SIG-M5 treated with dmso at 0.1 percent for 504 hours (cell line): ENCODE data around the gene PRG3.

Experiments
- DNase-seq: peaks from one replicate; lab custom pipeline; 2025; ENCODE audit not compliant: unreplicated experiment; lab: John Stamatoyannopoulos, UW

Gene PRG3

GRCh38 chr11:57391539-57391938, 10.6 kb upstream of the PRG3 start:
- no peak for DNase-seq

DNA sequence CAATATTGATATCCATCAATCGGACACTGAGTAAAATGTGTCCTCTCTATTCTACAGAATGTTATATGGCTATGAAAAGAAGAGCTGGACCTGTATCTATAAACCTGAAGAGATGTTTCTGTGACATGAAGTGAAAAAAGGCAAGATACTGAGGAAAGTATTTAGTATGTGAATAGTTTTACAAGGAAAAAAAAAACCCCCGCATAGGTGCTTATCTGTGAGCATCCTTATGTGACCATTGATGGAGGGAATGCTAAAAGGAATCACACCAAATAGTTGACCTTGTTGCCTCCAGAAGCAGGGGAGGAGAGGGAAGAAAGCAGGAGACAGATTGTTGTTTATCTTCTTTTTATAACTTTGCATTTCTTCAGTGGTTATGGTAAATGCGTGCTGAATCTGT, 10.2 kb upstream of the PRG3 start:
- DNase-seq = no peak

DNA sequence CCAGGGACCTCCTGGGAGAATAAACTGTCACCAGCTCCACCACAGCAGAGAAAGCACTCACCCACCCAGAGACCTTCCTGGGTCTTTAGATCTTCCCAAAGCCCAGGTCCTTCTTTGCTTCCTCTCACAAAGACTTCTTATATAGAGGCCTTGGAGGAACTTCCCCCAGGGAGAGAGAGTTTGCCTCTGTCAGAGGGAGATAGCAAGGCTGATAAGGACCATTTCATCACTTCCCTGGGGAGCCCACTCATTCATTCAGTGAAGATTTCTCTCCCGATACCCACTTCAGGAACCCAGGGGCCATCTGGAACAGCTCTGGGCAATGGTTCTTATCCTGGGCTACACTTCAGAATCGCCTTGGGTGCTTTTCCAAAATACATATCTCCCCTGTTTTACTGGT, 9.6 kb upstream of the PRG3 start, which contains the start of gene PRG2:
TSS of gene PRG2 (minus strand) at position 116 of the 400 bp plus-strand sequence. CDS start 706 bp downstream, outside the sequence.
- no peak for DNase-seq

DNA sequence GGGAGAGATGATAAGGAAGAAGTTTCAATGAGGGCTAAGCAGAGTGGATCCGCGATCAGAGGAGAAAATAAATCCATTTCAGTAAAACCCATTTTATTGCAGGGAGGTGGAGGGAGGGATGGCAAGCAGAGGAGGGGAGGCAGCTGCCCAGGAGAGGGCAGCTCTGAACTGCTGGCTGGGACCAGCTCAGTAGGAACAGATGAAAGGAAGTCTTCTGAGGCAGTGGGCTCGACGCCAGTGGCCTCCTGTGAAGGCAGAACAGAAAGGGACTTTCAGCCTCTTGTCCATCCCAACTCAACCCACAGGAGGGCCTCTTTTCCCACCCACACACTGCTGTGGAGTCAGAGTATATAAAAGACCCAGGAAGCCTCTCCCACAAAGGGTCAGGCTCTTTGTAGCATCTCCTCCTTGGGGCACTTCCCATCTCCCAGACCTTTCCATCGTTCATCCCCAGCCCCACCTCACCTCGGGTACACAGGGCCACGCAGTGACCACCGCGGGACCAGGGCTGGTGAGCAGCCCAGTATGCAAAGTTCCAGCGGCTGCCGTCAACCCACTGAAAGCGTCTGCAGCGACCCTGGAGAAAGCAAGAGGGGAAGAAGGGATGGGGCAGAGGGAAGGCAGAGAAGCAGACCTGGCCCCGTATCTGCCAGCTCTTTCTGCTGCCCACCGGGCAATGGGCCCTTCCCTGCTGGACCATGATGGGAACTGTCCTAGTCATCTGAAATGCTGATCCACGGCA, 6.5 kb upstream of the PRG3 start:
- DNase-seq = no peak

GRCh38 chr11:57386178-57386940, 5.4 kb upstream of the PRG3 start:
- DNase-seq = no peak

- no peak for DNase-seq
Measured at GRCh38 chr11:57379732-57380131, 1.2 kb downstream of the PRG3 start.

- no peak for DNase-seq
Measured at GRCh38 chr11:57378186-57378585, 2.8 kb downstream of the PRG3 start.

DNA sequence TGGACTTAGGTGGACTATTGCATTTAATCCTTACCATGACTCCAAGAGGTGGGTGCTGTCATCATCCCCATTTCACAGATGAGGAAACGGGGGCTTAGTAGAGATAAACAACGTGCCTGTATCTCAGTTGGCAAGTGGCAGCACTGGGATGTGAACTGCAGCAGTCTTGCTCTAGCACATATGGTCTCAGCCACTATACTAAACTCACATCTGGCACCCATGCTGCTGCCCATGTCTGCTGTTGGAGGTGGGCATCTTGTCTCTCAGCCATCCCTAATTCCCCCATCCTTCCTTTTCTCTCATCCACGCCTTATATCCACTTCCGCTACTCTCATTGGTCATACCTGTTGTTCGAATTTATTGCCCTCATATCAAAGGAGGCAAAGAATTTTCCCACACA, 3.8 kb downstream of the PRG3 start:
- no peak for DNase-seq

DNA sequence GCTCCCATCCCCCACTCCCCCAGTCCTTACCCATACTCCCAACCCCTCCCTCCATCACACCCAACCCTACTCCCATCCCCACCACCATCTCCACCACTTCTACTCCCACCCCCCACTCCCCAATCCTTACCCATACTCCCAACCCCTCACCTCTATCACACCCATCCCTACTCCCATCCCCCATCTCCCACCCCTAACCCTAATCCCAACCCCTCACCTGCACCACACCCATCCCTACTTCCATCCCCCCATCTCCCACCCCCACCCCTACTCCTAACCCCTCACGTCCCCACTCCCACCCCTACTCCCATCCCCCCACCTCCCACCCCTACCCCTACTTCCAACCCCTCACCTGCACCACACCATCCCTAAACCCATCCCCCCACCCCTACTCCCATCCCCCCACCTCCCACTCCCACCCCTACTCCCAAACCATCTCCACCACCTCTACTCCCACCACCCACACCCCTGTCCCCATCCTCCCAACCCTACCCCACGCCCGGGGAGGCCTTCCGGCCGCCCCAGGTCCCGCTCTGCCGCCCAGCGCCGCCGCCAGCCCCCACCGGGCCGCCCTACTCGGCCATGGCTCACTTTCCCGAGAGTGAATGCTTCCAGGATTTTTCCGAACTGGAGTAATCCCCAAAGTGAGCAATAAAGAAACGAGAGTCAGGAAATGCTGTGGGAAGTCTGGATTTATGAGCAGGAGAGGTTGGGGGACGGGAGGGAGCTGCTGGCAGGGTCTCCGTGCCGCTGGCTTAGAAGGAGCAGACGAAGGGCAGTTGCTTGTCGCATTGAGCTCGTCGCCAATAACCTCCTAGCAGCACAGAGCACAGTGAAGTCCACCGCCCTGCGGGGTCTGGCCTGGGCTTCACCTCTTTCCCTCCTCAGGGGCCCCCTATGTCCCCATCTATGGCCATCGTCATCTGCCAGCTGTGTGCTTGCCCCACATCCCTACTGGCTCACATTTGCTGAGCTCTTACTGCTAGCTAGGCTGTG, 4.6 kb downstream of the PRG3 start:
- DNase-seq = no peak

GRCh38 chr11:57375490-57375889, 5.5 kb downstream of the PRG3 start:
- no peak for DNase-seq

DNA sequence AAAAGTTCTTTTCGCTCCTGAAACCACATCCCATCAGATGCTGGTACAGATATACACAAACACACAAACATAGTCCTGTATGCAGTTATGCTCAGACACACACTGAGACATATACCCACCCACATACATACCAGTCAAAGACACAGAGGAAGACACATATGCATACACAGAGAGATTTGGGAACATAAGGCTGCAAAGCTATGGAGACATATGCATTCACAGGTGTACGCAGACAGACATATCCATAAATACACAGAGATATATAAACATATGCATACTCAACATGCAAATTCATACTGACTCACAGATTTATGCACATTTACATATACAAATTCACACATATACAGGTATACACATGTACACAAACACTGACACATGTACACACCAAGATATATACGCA, 6.0 kb downstream of the PRG3 start:
- DNase-seq = no peak

GRCh38 chr11:57373146-57373545, 7.8 kb downstream of the PRG3 start:
- no peak for DNase-seq

- no peak for DNase-seq
Measured at GRCh38 chr11:57370941-57371340, 10.0 kb downstream of the PRG3 start.

GRCh38 chr11:57370251-57370650, 10.7 kb downstream of the PRG3 start:
- DNase-seq = no peak

- DNase-seq = no peak
Measured at GRCh38 chr11:57368845-57369232, 12.1 kb downstream of the PRG3 start.

DNA sequence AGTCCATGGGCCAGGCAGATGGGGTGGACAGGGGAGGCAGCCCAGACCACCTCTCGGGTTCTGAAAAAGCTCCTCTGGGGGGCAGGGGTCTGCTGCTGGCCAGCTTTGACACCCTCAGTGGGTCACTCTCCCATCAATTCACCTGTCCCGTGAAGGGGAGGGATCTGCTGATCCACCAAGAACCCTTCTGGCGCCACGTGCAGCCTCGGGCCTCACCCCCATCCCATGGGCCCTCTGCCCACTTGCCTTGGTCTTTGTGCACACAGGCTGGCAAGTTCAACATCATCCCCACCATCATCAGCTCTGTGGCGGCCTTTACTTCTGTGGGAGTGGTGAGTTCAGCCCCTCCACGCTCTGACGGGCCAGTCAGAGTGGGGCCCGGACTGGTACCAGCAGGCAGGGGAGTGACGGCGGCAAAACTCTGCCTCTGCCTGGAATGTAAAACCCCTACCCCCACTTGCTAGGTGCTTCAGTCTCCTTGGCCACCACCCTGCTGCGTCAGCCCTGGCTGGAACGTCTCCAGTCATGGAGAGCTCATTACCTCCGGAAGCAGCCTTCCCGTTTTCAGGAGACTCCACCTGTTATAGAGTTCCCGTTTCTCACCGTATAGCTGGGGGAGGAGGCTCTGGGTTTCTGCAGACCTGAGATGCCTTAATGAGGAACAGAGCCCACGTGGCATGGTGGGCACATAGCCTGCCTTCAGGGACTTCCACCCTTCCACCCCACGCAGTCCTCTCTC, 12.7 kb downstream of the PRG3 start:
- DNase-seq = no peak

- DNase-seq = no peak
Measured at GRCh38 chr11:57364851-57365660, 15.9 kb downstream of the PRG3 start.

DNA sequence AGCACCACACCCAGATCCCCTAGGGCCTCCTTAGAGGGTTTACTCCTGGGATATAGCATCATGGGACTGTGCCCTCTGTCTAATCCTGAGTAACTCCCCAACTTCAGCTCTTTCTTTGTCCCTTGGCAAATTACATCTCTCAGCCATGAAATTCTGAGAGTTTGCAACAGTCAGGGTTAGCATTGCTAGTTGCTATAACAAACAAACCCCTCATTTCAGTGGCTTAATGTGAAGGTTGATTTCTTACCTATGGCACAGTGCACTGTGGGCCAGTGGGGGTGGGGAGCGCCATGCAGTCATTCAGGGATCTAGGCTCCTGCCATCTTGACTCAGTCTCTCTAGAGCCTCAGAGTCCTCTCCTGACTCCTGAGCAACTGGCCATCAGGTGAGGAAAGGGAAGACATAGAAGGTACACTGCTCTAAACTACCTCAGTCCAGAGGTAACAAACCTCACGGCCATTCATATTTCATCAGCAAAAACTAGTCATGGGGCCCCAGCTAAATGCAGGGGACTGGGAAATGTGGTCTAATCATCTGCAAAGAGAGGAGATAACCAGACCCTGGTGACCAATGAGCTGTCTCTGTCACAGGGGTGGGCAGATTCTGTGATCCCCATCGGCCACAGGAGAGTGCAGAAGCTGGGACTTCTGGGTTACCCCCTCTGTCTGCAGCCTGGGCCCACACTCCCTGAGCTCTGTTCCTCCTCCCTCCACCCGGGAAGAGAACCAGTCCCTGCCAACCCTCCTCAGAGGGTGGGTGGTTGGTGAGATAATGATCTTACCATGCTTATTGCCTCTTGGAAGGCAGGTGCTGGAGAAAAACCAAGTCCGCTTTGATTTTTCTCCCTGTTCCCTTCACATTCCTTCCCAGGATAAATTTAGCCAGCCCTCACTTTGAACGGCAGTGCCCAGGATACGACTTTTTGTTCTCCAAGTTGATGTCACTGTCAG, 17.5 kb downstream of the PRG3 start:
- DNase-seq = no peak

- DNase-seq = no peak
Measured at GRCh38 chr11:57361926-57362325, 19.0 kb downstream of the PRG3 start.
